RPMI7951 (cell line): ENCODE results near the gene ASTN2. TPM values are rescaled to one million over a fixed set of nuclear protein-coding genes. Genes with fewer than 3 reads are reported as not detected.

ENCODE experiments used
- DNase-seq: peaks from one replicate; pipeline ENCODE4 v3.0.0-alpha.2; 2012; ENCODE audit warnings: low read depth
- total RNA-seq: library from RNA; depleted of rRNA; stranded (reverse); fragments of >200 nt; shearing (Covaris generic); gene quantifications from 2 replicates; pipeline ENCODE4 v1.2.3, GENCODE V29; 2014

Gene ASTN2
- total RNA-seq, 1 experiment from 2014 or later = 5.2 TPM

GRCh38 chr9:116627433-116627832 is 787.4 kb downstream of the ASTN2 start:
- no peak for DNase-seq

- DNase-seq = no peak
Observed at GRCh38 chr9:116626762-116627161, 788.1 kb downstream of the ASTN2 start.

- DNase-seq = no peak
Observed at GRCh38 chr9:116623715-116624114, 791.1 kb downstream of the ASTN2 start.

- DNase-seq = no peak
Observed at GRCh38 chr9:116617389-116617788, 797.5 kb downstream of the ASTN2 start.

GRCh38 chr9:116616304-116616914 is 798.4 kb downstream of the ASTN2 start:
- no peak for DNase-seq

GRCh38 chr9:116608064-116608463 is 806.8 kb downstream of the ASTN2 start:
- DNase-seq = no peak

GRCh38 chr9:116605904-116606341 is 808.9 kb downstream of the ASTN2 start:
- DNase-seq = no peak

- no peak for DNase-seq
Observed at GRCh38 chr9:116605060-116605459, 809.8 kb downstream of the ASTN2 start.

GRCh38 chr9:116604251-116604650 is 810.6 kb downstream of the ASTN2 start:
- DNase-seq = no peak

- no peak for DNase-seq
Observed at GRCh38 chr9:116599342-116599884, 815.4 kb downstream of the ASTN2 start.

- DNase-seq = no peak
Observed at GRCh38 chr9:116596646-116597045, 818.2 kb downstream of the ASTN2 start.

GRCh38 chr9:116594547-116594946 is 820.3 kb downstream of the ASTN2 start:
- peak; percentile 76 for DNase-seq

- DNase-seq = peak; percentile 22
Observed at GRCh38 chr9:116592970-116593369, 821.9 kb downstream of the ASTN2 start.

- DNase-seq = peak; percentile 75
Observed at GRCh38 chr9:116589392-116590354, 825.2 kb downstream of the ASTN2 start.

GRCh38 chr9:116587919-116588318 is 826.9 kb downstream of the ASTN2 start:
- DNase-seq = peak; percentile 42

GRCh38 chr9:116585896-116586295 is 829.0 kb downstream of the ASTN2 start:
- DNase-seq = peak; percentile 52

GRCh38 chr9:116585204-116585603 is 829.7 kb downstream of the ASTN2 start:
- no peak for DNase-seq

GRCh38 chr9:116580853-116581252 is 834.0 kb downstream of the ASTN2 start:
- no peak for DNase-seq

- DNase-seq = no peak
Observed at GRCh38 chr9:116576386-116576785, 838.5 kb downstream of the ASTN2 start.

- DNase-seq = no peak
Observed at GRCh38 chr9:116574027-116574679, 840.7 kb downstream of the ASTN2 start.

- peak; percentile 73 for DNase-seq
Observed at GRCh38 chr9:116572095-116572748, 842.6 kb downstream of the ASTN2 start.

GRCh38 chr9:116569111-116569510 is 845.7 kb downstream of the ASTN2 start:
- DNase-seq = no peak
